ENCODE results near the gene NDUFAF8. TPM values are rescaled to one million over a fixed set of nuclear protein-coding genes. Genes with fewer than 3 reads are reported as not detected.

Gene NDUFAF8
- total RNA-seq, 1 experiment from 2014 or later: 102 TPM

- CTCF ChIA-PET: no interaction called here
- Histone ChIP-seq H3K79me2 (ENCODE audit: insufficient read depth, low read length) (peaks cover 9% of the 10 kb centered on the region; the same call in 1 of the 2 replicates), H3K9me3 (ENCODE audit: control insufficient read depth in 1 of 2, insufficient read depth in 1 of 2, low read depth in 1 of 2, low read length in 2 of 2) (peaks cover 0 to 12% of the 10 kb centered on the region in 2 experiments; a peak in 1 of 4 replicates), H3K4me1 (ENCODE audit: control insufficient read depth in 1 of 2, insufficient read depth in 2 of 2, low read length in 2 of 2) (no peaks in the 10 kb centered on the region), H3K4me2 (ENCODE audit: low read length) (no peak overlapping the region), H3K9ac (ENCODE audit: low read length) (no peak overlapping the region), H3K27me3 (ENCODE audit: insufficient read depth, low read length) (no peaks in the 10 kb centered on the region), H3K4me3 (replicated peaks in 1 of 2; ENCODE audit: low read depth in 1 of 2, low read length in 2 of 2) (no peak overlapping the region), H2AFZ (ENCODE audit: low read depth, low read length, poor library complexity, severe bottlenecking) (no peak overlapping the region), H4K20me1 (ENCODE audit: insufficient read depth) (no peaks in the 10 kb centered on the region), H3K9me2 (ENCODE audit: insufficient read depth) (no peaks in the 10 kb centered on the region), H3K27ac (ENCODE audit: low read depth, low read length) (no peak overlapping the region), H3K36me3 (ENCODE audit: control insufficient read depth in 1 of 2, insufficient read depth in 2 of 2, low read length in 2 of 2) (peaks cover 21 to 32% of the 10 kb centered on the region in 2 experiments; a peak in 3 of 4 replicates)
- DNase-seq (ENCODE audit: low read depth, low spot score) (no peak), ATAC-seq (no peak)
- no peak for TF ChIP-seq FOSL1 (IDR thresholded peaks at IDR 0.05; ENCODE audit: low read depth)
- TF ChIP-seq CEBPB (IDR thresholded peaks at IDR 0.05; ENCODE audit: low read depth): no peak
- no peak for TF ChIP-seq ELF1 (IDR thresholded peaks at IDR 0.05; ENCODE audit: borderline replicate concordance, low read depth)
- TF ChIP-seq POLR2AphosphoS5 (IDR thresholded peaks at IDR 0.05; ENCODE audit: low read depth, low read length): no peak
- TF ChIP-seq REST (IDR thresholded peaks at IDR 0.05; ENCODE audit: low read depth): no peak
- TF ChIP-seq EZH2phosphoT487 (IDR thresholded peaks at IDR 0.05; ENCODE audit: borderline replicate concordance): no peak
- TF ChIP-seq YY1 (IDR thresholded peaks at IDR 0.05; ENCODE audit: extremely low read depth, insufficient replicate concordance, low read depth, low read length): no peak
- TF ChIP-seq, protein P1, sequence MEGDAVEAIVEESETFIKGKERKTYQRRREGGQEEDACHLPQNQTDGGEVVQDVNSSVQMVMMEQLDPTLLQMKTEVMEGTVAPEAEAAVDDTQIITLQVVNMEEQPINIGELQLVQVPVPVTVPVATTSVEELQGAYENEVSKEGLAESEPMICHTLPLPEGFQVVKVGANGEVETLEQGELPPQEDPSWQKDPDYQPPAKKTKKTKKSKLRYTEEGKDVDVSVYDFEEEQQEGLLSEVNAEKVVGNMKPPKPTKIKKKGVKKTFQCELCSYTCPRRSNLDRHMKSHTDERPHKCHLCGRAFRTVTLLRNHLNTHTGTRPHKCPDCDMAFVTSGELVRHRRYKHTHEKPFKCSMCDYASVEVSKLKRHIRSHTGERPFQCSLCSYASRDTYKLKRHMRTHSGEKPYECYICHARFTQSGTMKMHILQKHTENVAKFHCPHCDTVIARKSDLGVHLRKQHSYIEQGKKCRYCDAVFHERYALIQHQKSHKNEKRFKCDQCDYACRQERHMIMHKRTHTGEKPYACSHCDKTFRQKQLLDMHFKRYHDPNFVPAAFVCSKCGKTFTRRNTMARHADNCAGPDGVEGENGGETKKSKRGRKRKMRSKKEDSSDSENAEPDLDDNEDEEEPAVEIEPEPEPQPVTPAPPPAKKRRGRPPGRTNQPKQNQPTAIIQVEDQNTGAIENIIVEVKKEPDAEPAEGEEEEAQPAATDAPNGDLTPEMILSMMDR (IDR thresholded peaks at IDR 0.05 in 2 of 3, conservative IDR thresholded peaks at IDR 0.05 in 1 of 3; ENCODE audit: borderline replicate concordance in 1 of 3, insufficient read depth in 1 of 3, low read depth in 2 of 3, low read length in 2 of 3): no peak
- TF ChIP-seq ATF3 (IDR thresholded peaks at IDR 0.05): no peak
- no peak for TF ChIP-seq TCF7L2 (IDR thresholded peaks at IDR 0.05; ENCODE audit: borderline replicate concordance, extremely low read depth, insufficient read depth, insufficient read length)
- no peak for TF ChIP-seq ZNF274 (IDR thresholded peaks at IDR 0.05; ENCODE audit: low read depth, low read length)
- no peak for TF ChIP-seq ZBTB33 (IDR thresholded peaks at IDR 0.05; ENCODE audit: extremely low read depth, insufficient replicate concordance, low read length)
- no peak for TF ChIP-seq SP1 (IDR thresholded peaks at IDR 0.05; ENCODE audit: low read depth)
- no peak for TF ChIP-seq RAD21 (IDR thresholded peaks at IDR 0.05; ENCODE audit: low read depth)
- no peak for TF ChIP-seq JUND (IDR thresholded peaks at IDR 0.05)
- no peak for TF ChIP-seq EZH2 (IDR thresholded peaks at IDR 0.05)
- no peak for TF ChIP-seq POLR2A (IDR thresholded peaks at IDR 0.05; ENCODE audit: borderline replicate concordance, extremely low read depth, insufficient read depth, insufficient read length)
- no TSS peak for BruUV-seq (replicated peaks)
- intact Hi-C loops (cut with micrococcal nuclease): no loop called here
- POLR2A ChIA-PET: no interaction called here
- RAD21 ChIA-PET (ENCODE audit: low non-redundant PET in 1 of 2, low total read pairs in 2 of 2, uncharacterized antibody in 2 of 2, unreplicated experiment in 2 of 2): no interaction called here
Observed at GRCh38 chr17:81251094-81251708, 12.1 kb downstream of the NDUFAF8 start.

Data from HCT116 (cell line).